HG03045 (cell line): ENCODE measurements around the gene WAPL.

ENCODE experiments used
- ATAC-seq: cut with Tn5 transposase; IDR thresholded peaks from one replicate; pipeline ENCODE4 v1.9.1; 2021; ENCODE audit warnings: mild to moderate bottlenecking, moderate library complexity; ENCODE audit not compliant: unreplicated experiment

The WAPL gene

GRCh38 chr10:86481761-86482160 lies 39.8 kb downstream of the WAPL start:
- no peak for ATAC-seq

GRCh38 chr10:86480571-86480970 lies 41.0 kb downstream of the WAPL start:
- ATAC-seq: no peak

GRCh38 chr10:86472061-86472460 lies 49.5 kb downstream of the WAPL start:
- ATAC-seq: no peak

GRCh38 chr10:86461963-86462804 lies 59.4 kb downstream of the WAPL start:
- ATAC-seq: no peak

GRCh38 chr10:86451604-86451960 lies 70.0 kb downstream of the WAPL start:
- no peak for ATAC-seq

- no peak for ATAC-seq
Observed at GRCh38 chr10:86450806-86451603, 70.6 kb downstream of the WAPL start.

GRCh38 chr10:86449926-86450558 lies 71.5 kb downstream of the WAPL start:
- ATAC-seq: no peak

- no peak for ATAC-seq
Observed at GRCh38 chr10:86447432-86447831, 74.2 kb downstream of the WAPL start.

GRCh38 chr10:86446987-86447386 lies 74.6 kb downstream of the WAPL start:
- no peak for ATAC-seq

GRCh38 chr10:86446440-86446839 lies 75.2 kb downstream of the WAPL start:
- no peak for ATAC-seq

GRCh38 chr10:86443936-86444335 lies 77.7 kb downstream of the WAPL start:
- no peak for ATAC-seq

GRCh38 chr10:86443069-86443468 lies 78.5 kb downstream of the WAPL start:
- no peak for ATAC-seq

- no peak for ATAC-seq
Observed at GRCh38 chr10:86440874-86441843, 80.4 kb downstream of the WAPL start.

- no peak for ATAC-seq
Observed at GRCh38 chr10:86439544-86439943, 82.0 kb downstream of the WAPL start.

- ATAC-seq: no peak
Observed at GRCh38 chr10:86438091-86438749, 83.4 kb downstream of the WAPL start.

- ATAC-seq: no peak
Observed at GRCh38 chr10:86437447-86437846, 84.1 kb downstream of the WAPL start.

GRCh38 chr10:86436963-86437362 lies 84.6 kb downstream of the WAPL start:
- ATAC-seq: no peak

GRCh38 chr10:86434656-86435055 lies 86.9 kb downstream of the WAPL start:
- no peak for ATAC-seq

- ATAC-seq: no peak
Observed at GRCh38 chr10:86423739-86424138, 97.9 kb downstream of the WAPL start.

GRCh38 chr10:86419101-86419500 lies 102.5 kb downstream of the WAPL start:
- no peak for ATAC-seq
